Lower leg skin (tissue), 4 donors: ENCODE results near the gene SYT8. TPM values are rescaled to one million over a fixed set of nuclear protein-coding genes. Genes with fewer than 3 reads are reported as not detected.
A peak's percentile ranks its signal among the peaks of the same experiment; 100 is the strongest.
"Not testable (repeated sequence)": the region's sequence is repeated elsewhere in the genome, so short reads cannot be mapped to it uniquely, and the experiment has no call there.

ENCODE experiments used
- DNase-seq, 2 donors: peaks; one replicate each; pipeline ENCODE4 v3.0.0-alpha.2; 2019; ENCODE audit warnings: low spot score in 2 of 2
- H3K4me3 ChIP-seq: fragments of 200-600 bp; sonication (generic); 2 replicates; pipeline ENCODE4 v1.5.1; 2017; ENCODE audit warnings: mild to moderate bottlenecking, low read depth; ENCODE audit not compliant: poor library complexity, severe bottlenecking
- CTCF ChIP-seq, 3 donors: fragments of 450-650 bp; IDR thresholded peaks; one replicate each; pipeline ENCODE4 v1.5.1; 2016; ENCODE audit warnings: antibody characterized with exemption in 3 of 3, mild to moderate bottlenecking in 3 of 3, moderate library complexity in 2 of 3
- POLR2A ChIP-seq, 2 donors: fragments of 450-650 bp; IDR thresholded peaks; one replicate each; pipeline ENCODE4 v1.6.1; 2016 to 2017; ENCODE audit warnings: antibody characterized with exemption in 2 of 2, mild to moderate bottlenecking in 1 of 2, moderate library complexity in 1 of 2
- WGBS, 2 donors: methylation state at CpG; one replicate each; pipeline ENCODE4 v1.1.5; 2018; 5-methylcytosine and 5-hydroxymethylcytosine counted together
- intact Hi-C: fragments of 100-400 bp; cut with DNase I; formaldehyde crosslinking; loops from one replicate; pipeline ENCODE4 v1.15.0; 2023; ENCODE audit warnings: low total_unique reads
- total RNA-seq, 4 donors: library from RNA; depleted of rRNA; stranded (reverse); fragments of >200 nt; gene quantifications; one replicate each; pipeline ENCODE4 v1.1.0, GENCODE V29; 2016

Gene SYT8
- total RNA-seq, 4 donors from 2014 or later, result 74.1 to 177 (median 106) TPM

DNA sequence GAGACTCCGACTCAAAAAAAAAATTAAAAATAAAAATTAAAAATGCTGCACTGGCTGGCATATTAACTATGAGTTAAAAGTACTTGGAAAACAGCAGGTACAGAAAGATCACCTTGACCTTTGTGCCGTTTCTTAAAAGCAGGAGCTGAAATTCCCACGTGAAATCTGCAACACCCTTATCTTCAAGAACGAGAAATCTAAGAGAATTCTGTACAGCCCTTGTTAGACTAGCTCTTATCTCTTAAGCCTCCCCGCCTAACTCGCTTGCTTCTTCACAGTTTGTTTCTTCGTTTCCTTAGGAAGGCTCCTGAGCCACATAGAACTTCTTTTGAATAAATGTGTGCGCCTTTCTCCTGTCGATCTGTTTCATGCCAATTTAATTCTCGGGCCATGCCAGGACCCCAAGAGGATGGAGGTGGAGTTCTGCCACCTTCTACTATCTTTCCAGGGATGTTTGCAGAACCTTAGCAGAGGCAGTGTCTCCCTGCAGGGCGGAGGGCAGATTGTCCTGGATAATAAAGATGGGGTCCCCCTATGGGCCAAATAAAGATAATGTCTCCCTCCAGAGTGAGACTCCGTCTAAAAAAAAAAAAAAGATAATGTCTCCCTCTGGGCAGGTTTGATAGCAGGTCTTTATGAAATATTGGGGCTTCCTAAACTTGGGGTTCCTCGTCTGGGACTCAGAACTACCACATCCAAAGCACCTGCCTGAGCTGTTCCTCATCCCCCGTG, 27.4 kb upstream of the SYT8 start:
- no peak overlapping the region for H3K4me3 ChIP-seq
- 72 to 76% methylated on average over 14 of the region's 14 CpGs for WGBS, 2 donors
- intact Hi-C loops, result no loop called here
- DNase-seq, result no peak
- TF ChIP-seq POLR2A (IDR thresholded peaks at IDR 0.05), result no peak
- no peak for TF ChIP-seq CTCF (IDR thresholded peaks at IDR 0.05)

DNA sequence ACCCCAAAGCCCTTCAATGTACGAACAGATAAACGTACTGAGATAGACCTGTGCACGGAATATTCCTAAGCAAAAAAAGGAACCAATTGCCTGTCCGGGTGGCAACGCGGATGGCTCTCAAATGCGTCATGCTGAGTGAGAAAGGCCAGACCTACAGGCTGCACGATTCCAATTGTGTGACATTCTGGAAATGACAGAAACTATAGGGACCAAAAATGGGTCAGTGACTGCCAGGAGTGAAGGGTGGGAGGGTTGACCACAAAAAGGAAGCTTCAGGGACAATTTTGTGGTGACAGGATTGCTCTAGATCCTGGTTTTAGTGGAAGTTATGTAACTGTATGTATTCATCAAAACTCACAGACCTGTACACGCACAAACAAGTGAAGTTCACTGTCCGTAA, 24.0 kb upstream of the SYT8 start:
- WGBS, 2 donors, result 45 to 63% methylated on average over 10 of the region's 10 CpGs
- DNase-seq, result peak in 1 of 2 donors; percentile 68
- H3K4me3 ChIP-seq, result no peak overlapping the region
- TF ChIP-seq CTCF (IDR thresholded peaks at IDR 0.05), result no peak
- TF ChIP-seq POLR2A (IDR thresholded peaks at IDR 0.05), result no peak
- intact Hi-C loops, result no loop called here

DNA sequence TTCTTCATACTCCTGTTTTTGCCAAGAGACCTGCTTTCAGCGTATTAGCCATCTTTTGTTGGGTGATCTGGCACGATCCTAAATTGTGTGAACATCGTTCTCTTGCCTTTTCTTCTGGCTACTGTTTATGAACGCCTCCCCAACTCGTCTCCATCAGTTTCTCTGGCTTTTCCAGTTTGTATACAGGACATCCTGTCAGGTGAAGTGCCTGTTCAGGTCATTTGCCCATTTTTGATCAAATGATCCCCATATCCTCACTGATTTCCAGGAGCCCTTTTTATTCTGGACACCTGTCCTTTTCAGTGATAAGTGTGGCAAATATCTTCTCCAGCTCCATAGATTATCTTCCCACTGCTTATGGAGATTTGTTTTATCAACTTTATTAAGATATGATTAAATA, 22.5 kb upstream of the SYT8 start:
- no peak for DNase-seq
- TF ChIP-seq CTCF (IDR thresholded peaks at IDR 0.05), result no peak
- TF ChIP-seq POLR2A (IDR thresholded peaks at IDR 0.05), result no peak
- WGBS, 2 donors, result 86 to 89% methylated on average over 5 of the region's 5 CpGs
- intact Hi-C loops, result no loop called here
- H3K4me3 ChIP-seq, result no peak overlapping the region

DNA sequence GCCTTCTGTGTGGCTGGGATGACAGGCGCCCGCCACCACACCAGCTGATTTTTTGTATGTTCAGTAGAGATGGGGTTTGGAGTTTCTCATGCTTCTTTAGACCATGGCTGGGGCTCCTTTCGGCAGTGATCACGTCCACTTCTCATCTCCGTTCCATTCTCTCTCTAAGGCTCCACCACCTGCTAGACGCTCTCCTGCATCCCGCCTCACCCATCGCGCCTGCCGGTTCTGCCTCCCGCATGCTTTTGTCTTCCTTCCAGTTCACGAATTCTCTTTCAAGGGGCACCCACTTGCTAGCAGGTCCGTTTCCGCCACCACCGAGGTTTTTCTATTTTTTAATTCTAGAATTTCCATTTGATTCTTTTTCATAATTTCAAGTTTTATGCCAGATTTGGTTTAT, 22.0 kb upstream of the SYT8 start:
- H3K4me3 ChIP-seq, result no peak overlapping the region
- no peak for TF ChIP-seq CTCF (IDR thresholded peaks at IDR 0.05)
- no peak for TF ChIP-seq POLR2A (IDR thresholded peaks at IDR 0.05)
- intact Hi-C loops, result no loop called here
- peak in 1 of 2 donors; percentile 69 for DNase-seq
- 85 to 93% methylated on average over 15 of the region's 15 CpGs for WGBS, 2 donors

DNA sequence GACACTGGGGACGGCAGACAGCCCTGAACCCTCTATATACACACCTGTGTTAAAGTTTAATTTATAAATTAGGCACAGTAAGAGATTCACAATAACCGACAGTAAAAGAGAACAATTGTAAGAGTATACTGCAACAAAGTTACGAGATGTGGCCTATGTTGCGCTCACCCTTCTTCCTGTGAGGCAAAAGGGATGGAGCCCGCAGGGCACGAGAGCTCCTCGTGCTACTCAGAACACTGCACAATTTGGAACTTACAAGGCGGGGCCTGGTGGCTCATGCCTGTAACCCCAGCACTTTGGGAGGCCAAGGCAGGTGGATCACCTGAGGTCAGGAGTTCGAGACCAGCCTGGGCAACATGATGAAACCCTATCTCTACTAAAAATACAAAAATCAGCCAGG, 21.4 kb upstream of the SYT8 start:
- WGBS, 2 donors, result 85 to 89% methylated on average over 9 of the region's 9 CpGs
- H3K4me3 ChIP-seq, intact Hi-C loops: not testable (repeated sequence)
- DNase-seq, result peak in 1 of 2 donors; percentile 37

- intact Hi-C loops, result no loop called here
Measured at GRCh38 chr11:1814691-1815090, 20.1 kb upstream of the SYT8 start.

More at GRCh38 chr11:1814691-1815090, 20.1 kb upstream of the SYT8 start:
- WGBS, 2 donors, result 90 to 91% methylated on average over 10 of the region's 10 CpGs
- no peak for TF ChIP-seq CTCF (IDR thresholded peaks at IDR 0.05)
- no peak for TF ChIP-seq POLR2A (IDR thresholded peaks at IDR 0.05)
- H3K4me3 ChIP-seq, result no peak overlapping the region
- peak in 1 of 2 donors; percentile 72 for DNase-seq
